ENCODE data around the gene DCC. TPM values are rescaled to one million over a fixed set of nuclear protein-coding genes. Genes with fewer than 3 reads are reported as not detected.

The DCC gene
- total RNA-seq, 1 experiment from 2014 or later = not detected

DNA sequence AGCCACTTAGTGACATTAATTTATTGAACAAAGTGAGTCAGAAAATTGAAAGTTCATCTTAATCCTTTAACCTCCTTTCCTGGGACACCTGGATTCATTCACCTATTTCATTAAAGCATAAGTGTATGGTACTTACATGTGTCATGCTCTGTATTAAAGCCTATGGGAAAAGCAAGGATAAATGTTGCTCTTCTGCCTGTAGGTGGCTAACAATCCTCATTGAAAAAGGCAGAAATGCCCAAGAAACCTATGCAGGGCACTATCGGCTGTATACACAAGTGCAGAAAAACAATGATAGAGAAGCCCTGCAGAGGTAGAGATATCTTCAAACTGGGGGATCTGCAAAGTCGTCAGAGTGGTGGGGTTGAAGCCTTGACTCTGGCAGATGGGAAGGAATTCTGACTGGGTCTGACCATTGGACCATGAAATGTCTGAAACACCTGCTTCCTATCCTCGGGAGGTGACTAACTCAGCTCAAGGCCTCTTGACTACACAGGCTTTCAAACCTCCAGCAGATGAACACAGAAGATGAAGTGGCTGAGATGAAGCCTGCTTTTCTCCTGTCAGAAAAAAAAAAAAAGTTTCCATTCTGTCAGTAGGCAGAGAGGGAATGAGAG is 83.1 kb downstream of the DCC start:
- DNase-seq (ENCODE audit: low read depth) = no peak

DNA sequence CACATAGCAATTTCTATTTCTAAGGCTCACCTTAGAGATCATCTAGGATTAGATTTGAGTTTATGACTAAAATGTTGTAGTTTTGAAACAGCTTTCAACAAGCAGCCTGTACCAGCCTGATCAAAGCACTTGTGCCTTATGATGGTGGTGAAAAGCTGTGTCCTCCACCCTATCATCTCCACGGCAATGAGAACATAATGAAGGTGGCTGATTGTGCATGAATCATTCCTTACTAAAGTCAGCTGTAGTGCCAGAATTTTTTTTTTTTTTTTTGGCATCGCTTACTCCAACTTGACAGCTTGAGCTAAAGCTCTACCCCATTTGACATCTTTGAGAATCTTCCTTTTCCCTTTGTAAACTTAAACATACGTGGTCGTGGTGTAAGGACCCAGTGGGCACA is 86.0 kb downstream of the DCC start:
- no peak for DNase-seq (ENCODE audit: low read depth)

- DNase-seq (ENCODE audit: low read depth) = no peak
These were observed 86.5 kb downstream of the DCC start for GRCh38 chr18:52426462-52426861.

DNA sequence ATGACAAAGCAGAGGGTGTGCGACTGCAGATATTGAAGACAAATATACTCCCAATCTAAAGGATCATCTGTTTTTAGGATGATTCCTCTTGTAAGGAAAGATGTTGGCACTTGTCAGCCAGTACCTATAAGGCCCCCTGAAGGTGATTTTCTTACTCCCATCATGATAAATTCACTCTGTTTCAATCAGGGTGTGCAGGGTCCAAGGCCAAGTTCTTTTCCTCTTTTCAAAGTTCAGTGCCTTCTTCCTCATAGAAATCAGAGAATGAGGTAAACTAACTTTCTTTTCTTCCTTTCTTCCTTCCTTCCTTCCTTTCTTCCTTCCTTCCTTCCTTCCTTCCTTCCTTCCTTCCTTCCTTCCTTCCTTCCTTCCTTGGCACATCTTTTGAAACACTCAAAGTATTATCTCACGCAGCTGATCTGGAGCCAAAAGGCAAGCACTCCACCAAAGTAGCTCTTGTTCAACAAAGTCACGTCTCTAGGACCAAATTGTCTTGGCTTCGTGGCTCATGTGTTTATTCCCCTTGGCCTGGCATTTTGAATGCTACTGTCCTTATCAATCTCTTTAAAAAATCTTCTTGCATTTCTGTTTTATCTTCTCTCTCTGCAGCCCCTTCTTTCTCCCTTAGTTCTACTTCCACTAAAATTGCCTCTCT is 87.7 kb downstream of the DCC start:
- no peak for DNase-seq (ENCODE audit: low read depth)

- no peak for DNase-seq (ENCODE audit: low read depth)
These were observed 91.7 kb downstream of the DCC start for GRCh38 chr18:52431683-52432082.

- no peak for DNase-seq (ENCODE audit: low read depth)
These were observed 93.8 kb downstream of the DCC start for GRCh38 chr18:52433797-52434196.

DNA sequence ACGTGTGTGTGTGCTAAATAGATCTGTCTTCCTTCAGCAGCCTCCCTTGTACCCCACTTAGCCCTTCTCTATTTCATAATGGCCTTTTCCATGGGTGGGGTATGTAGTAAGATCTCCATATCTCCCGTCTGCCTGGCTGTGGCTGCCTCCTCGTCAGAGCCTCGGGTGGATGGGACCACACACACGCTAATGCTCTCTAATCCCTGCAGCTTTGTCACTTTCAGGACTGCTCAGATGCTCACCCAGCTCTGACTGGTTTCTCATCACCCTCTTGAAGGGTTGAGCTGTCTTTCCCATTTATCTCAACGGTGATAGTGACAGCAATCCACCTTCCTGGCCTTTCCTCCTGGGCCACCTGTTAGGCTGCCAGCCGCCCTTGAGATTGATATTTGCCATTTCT is 95.3 kb downstream of the DCC start:
- DNase-seq (ENCODE audit: low read depth) = no peak

DNA sequence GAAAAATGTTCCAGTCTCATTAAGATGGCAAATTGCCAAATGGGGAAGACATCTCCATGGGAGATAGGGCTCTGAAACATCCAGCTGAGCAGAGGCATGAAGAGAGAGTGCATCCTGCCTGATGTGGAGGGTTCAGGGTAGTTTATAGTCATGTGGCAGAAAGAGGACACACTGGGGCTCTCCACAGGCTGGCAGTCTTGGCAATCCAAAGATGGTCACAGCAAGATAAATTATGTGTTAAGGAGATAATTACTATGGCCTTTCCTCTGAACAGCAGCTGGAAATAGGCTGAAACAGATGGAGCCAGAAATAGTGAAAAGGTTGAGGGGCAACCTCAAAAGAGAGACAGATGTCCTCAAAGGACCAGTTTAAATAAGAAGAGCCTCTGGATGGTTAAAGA is 97.2 kb downstream of the DCC start:
- DNase-seq (ENCODE audit: low read depth) = no peak

- DNase-seq (ENCODE audit: low read depth) = no peak
These were observed 99.5 kb downstream of the DCC start for GRCh38 chr18:52439457-52439856.

DNA sequence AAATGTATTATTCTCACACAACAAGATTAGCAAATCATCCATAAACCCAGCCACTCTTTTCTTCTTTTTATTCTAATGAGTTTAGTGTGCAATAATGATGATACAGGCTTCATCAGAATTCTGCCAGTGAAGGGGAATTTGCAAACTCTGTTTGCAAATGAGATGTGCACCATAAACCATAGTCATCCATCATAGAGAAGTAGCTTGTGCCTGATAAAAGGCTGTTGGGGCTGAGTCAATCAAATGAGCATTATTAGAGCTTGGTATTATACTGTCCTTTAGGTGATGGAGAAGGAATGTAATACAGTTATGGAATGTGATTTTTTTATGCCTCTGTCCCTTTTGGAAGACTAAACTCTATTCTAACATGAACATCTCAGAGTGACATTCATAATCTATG is 101.8 kb downstream of the DCC start:
- DNase-seq (ENCODE audit: low read depth) = no peak

DNA sequence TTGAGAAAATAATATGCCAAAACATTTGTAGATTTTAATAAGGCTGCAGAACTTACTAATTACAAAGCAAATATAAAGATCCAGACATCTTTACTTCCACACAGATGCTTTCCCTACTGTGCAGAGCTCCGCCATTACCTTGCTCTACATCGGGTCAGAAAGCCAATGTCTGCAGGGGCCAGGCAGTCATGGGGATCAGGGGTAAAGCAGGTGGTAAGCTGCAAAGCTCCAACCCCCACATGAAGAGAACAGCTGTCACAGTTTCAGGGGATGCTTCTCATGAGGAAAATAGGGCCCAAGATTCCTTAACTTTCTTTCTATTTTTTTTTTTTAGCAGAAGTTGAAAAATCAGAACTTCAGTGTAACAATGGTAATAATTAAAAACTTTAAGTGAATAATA is 102.7 kb downstream of the DCC start:
- no peak for DNase-seq (ENCODE audit: low read depth)

- DNase-seq (ENCODE audit: low read depth) = no peak
These were observed 111.3 kb downstream of the DCC start for GRCh38 chr18:52451256-52451655.

- DNase-seq (ENCODE audit: low read depth) = no peak
These were observed 111.9 kb downstream of the DCC start for GRCh38 chr18:52451851-52452250.

DNA sequence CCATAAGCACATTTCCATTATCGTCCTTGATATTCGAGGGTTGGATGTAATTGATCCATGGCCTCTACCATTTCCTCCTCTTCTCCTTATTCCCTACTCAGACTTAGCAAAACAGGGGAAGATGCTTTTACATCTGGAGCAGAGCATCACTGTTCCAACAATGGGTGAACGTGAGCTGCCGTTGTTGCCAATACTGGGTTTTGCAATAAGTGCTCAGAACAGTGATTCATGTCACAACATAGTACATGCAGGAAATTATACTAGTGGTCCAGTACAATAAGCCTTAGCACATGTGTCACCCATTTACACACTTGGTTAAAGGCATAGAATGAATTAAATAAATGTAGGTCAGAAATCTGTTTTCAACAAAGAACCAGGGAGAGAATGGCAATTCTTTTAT is 112.4 kb downstream of the DCC start:
- DNase-seq (ENCODE audit: low read depth) = no peak

DNA sequence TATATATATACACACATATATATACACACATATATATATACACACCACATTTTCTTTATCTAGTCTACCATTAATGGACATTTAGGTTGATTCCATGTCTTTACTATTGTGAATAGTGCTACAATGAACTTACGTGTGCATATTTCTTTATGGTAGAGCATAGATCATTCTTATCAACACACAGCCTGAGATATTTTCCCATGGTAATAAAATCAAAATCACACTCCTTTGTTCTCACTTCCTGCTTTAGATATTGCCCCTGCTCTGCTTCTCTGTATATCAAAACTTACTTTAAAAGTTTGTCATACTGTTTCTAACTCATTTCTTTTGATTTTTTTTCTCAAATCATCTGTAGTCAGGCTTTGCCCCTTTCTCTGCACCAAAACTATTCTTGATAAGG is 119.9 kb downstream of the DCC start:
- no peak for DNase-seq (ENCODE audit: low read depth)

- no peak for DNase-seq (ENCODE audit: low read depth)
These were observed 122.9 kb downstream of the DCC start for GRCh38 chr18:52462853-52463252.

GRCh38 chr18:52465391-52465790 is 125.4 kb downstream of the DCC start:
- DNase-seq (ENCODE audit: low read depth) = no peak

DNA sequence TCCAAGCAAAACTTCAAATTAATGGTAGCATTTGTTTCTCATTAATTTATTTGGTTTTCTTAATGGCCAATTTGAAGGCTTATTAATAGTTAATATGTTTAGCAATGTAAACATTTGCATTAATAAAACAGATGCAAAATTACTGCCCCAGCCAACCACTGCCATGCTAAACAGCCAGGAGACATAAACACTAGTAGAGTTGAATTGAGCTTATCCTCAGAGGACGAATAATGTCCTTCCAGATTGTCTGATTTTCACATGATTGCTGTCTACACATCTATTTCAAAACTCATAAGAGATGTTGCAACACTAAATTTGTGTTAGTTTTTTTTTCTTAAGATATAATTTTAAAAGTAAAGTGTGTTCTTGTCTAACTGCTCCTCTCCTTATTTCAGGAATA is 128.5 kb downstream of the DCC start:
- DNase-seq (ENCODE audit: low read depth) = no peak

DNA sequence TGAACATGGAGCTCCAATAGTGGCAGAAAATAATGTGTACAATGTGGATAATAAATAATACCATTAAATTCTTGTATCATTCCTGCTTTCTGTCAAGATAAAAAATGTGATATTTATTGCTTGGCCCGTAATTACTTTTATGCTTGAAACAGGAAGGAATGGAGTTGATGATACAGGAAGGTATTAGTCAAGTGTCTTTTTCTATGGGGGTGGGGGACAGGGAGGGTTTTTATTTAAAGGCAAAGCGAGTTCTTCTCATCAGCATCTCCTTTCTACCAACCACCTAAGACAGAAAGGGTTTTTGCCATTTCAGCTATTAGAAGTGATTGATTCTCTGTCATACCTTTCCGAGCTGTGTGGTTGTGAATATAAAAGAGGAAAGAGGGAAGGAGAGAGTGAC is 135.3 kb downstream of the DCC start:
- no peak for DNase-seq (ENCODE audit: low read depth)

DNA sequence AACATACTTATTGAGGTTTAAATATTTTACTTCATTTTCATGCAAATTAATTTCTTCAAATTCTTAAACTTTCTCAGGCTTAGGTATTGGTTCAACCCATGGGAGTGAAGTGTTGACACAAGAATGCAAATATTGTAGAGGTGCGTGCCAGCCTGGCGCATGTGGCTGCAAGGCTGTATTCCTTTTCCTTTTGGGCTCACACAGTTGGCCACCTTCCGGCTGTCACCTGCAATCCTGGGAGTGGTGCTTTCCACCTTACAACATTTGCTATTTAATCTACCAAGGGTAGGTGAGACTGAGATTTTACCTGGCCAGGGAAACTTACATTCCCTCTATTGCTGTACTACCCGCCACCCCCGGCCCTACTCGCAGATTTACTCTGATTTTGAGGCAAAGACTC is 141.1 kb downstream of the DCC start:
- no peak for DNase-seq (ENCODE audit: low read depth)

GRCh38 chr18:52484977-52485376 is 145.0 kb downstream of the DCC start:
- no peak for DNase-seq (ENCODE audit: low read depth)

GRCh38 chr18:52486052-52486451 is 146.1 kb downstream of the DCC start:
- no peak for DNase-seq (ENCODE audit: low read depth)

DNA sequence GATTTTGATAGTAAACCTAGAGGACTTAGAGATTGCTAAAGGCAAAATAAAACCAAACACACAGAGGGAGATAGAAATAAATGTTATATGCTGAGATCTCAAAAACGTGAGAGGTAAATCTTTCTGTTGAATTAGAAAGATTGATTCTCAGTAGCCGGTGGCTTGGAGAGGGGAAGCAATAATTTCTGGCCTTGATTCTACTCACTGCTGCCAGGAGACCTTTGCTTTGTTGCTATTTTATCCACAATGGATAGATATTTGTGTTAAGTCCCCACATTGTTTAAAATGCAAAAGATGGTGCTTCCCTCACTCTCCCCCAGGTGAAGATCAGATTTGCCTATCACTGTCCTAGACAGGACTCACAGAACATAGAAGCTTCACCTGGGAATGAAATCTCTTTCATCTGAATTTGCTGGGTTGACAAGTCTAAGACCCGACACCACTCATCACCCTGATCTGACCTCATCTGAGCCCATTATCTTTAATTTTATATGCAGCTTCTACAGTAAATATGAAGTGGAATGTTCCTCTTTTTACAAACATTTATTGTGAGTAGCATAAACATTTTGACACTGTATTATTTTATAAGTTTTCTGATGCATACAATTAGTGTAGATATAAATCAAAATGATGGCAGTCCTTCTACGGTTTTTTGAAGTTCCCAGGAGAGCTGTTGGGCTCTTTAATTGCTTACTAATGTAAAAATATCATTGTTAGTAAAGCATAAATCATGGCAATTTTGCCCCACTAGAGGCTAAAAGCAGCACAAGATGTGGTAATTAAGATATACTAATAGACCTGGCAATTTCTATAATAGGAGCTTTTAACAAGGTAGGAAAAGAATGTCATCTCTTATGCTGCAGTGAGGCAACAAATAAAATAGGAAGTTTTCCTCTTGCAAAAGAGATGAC is 149.7 kb downstream of the DCC start:
- no peak for DNase-seq (ENCODE audit: low read depth)
